ENCODE results near the gene DTWD2. TPM values are rescaled to one million over a fixed set of nuclear protein-coding genes. Genes with fewer than 3 reads are reported as not detected.
"Not testable (repeated sequence)": the region's sequence is repeated elsewhere in the genome, so short reads cannot be mapped to it uniquely, and the experiment has no call there.

Gene DTWD2
- total RNA-seq, 5 donors from 2014 or later (not counting 1 experiment from before 2014, with no cell fraction given) = 3.0 to 4.4 (median 3.2) TPM

DNA sequence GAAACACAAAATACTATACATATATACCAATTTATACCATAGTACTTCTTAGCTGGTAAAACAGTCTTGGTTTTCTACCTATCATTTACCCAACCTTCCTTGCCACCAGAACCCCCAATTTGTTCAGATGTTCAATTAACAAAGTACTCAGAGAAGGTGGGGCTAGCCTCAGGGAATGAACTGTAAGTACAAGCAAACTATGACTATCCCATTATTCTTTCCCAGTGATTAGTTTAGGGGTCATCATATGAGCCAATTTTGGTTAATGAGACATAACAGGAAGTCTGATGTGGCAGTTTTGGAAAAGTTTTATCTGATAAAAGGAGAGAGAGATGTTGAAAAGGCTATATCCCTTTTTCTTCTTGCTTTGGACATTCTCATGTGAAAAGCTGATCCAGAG is 125.8 kb downstream of the DTWD2 start:
- H3K27ac Mint-ChIP-seq = no peak overlapping the region
- no peak for DNase-seq
- Histone ChIP-seq H3K27ac (ENCODE audit: low read length) (no peak overlapping the region), H3K36me3 (ENCODE audit: control insufficient read depth in 2 of 2, extremely low read depth in 1 of 2, insufficient read depth in 1 of 2, low read length in 1 of 2) (no peaks in the 10 kb centered on the region), H3K27me3 (replicated peaks in 1 of 2; ENCODE audit: control insufficient read depth in 2 of 2, extremely low read depth in 1 of 2, insufficient read depth in 2 of 2, low read length in 1 of 2) (no peaks in the 10 kb centered on the region), H3K4me1 (ENCODE audit: control insufficient read depth in 1 of 2, extremely low read depth in 1 of 2, insufficient read depth in 2 of 2, low read length in 2 of 2) (no peaks in the 10 kb centered on the region), H3K9me3 (no peaks in the 10 kb centered on the region), H3K4me3 (ENCODE audit: control insufficient read depth in 1 of 2, extremely low read depth in 1 of 2, low read length in 1 of 2) (no peak overlapping the region)
- peaks cover 0 to 6% (median 3%) of the 10 kb centered on the region in 3 donors for H3K9me3 Mint-ChIP-seq
- no peak overlapping the region for H3K4me3 Mint-ChIP-seq
- no peak for ATAC-seq (replicated peaks in 1 of 4)
- no peaks in the 10 kb centered on the region for H3K4me1 Mint-ChIP-seq
- ChIA-PET POLR2A (no interaction called here), CTCF (no interaction called here)
- peaks cover 22% of the 10 kb centered on the region for H3K36me3 Mint-ChIP-seq
- no peaks in the 10 kb centered on the region for H3K27me3 Mint-ChIP-seq

DNA sequence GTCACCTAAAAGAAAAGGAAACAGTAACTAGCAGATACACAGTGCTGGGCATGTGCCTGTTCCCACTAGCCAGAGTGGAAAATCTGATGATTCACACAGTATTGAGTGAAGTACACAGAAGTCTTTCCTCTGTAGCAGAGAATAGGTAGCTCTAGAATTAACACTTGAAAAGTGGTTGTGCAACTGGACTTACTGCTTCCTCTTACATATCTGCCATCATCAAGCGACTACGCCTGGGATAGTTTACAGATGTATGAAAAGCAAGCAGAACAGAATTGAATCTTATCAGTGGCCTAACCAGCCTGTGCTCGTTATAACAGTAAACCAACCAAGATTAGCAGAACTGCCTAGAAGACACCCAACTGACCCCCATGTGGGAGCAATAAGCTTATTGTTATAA is 130.6 kb downstream of the DTWD2 start:
- POLR2A ChIA-PET = no interaction called here
- no CpG with 5 or more reads among the region's 3 CpGs for WGBS (ENCODE audit: insufficient coverage)

GRCh38 chr5:118854819-118855218 is 133.5 kb downstream of the DTWD2 start:
- ChIA-PET CTCF (no interaction called here), POLR2A (no interaction called here)
- Histone ChIP-seq H3K4me1 (ENCODE audit: control insufficient read depth in 1 of 2, extremely low read depth in 1 of 2, insufficient read depth in 2 of 2, low read length in 2 of 2) (no peaks in the 10 kb centered on the region), H3K27ac (ENCODE audit: low read length) (no peak overlapping the region), H3K36me3 (ENCODE audit: control insufficient read depth in 2 of 2, extremely low read depth in 1 of 2, insufficient read depth in 1 of 2, low read length in 1 of 2) (no peaks in the 10 kb centered on the region), H3K27me3 (replicated peaks in 1 of 2; ENCODE audit: control insufficient read depth in 2 of 2, extremely low read depth in 1 of 2, insufficient read depth in 2 of 2, low read length in 1 of 2) (no peaks in the 10 kb centered on the region), H3K4me3 (ENCODE audit: control insufficient read depth in 1 of 2, extremely low read depth in 1 of 2, low read length in 1 of 2) (no peak overlapping the region), H3K9me3 (no peaks in the 10 kb centered on the region)
- no peak for ATAC-seq (replicated peaks in 1 of 4)
- peaks cover 7 to 19% (median 13%) of the 10 kb centered on the region in 3 donors for H3K9me3 Mint-ChIP-seq
- H3K4me3 Mint-ChIP-seq = no peak overlapping the region
- no peaks in the 10 kb centered on the region for H3K4me1 Mint-ChIP-seq
- H3K27ac Mint-ChIP-seq = no peak overlapping the region
- 74% methylated on average over 3 of the region's 5 CpGs for WGBS (ENCODE audit: insufficient coverage)
- peaks cover 6% of the 10 kb centered on the region for H3K36me3 Mint-ChIP-seq
- no peak for DNase-seq
- no peaks in the 10 kb centered on the region for H3K27me3 Mint-ChIP-seq

More for the DNA sequence above, 130.6 kb downstream of the DTWD2 start:
- H3K36me3 Mint-ChIP-seq = peaks cover 12% of the 10 kb centered on the region
- H3K27me3 Mint-ChIP-seq = no peaks in the 10 kb centered on the region
- Histone ChIP-seq H3K36me3 (ENCODE audit: control insufficient read depth in 2 of 2, extremely low read depth in 1 of 2, insufficient read depth in 1 of 2, low read length in 1 of 2) (no peaks in the 10 kb centered on the region), H3K27ac (ENCODE audit: low read length) (no peak overlapping the region), H3K9me3 (no peaks in the 10 kb centered on the region), H3K4me1 (ENCODE audit: control insufficient read depth in 1 of 2, extremely low read depth in 1 of 2, insufficient read depth in 2 of 2, low read length in 2 of 2) (no peaks in the 10 kb centered on the region), H3K27me3 (replicated peaks in 1 of 2; ENCODE audit: control insufficient read depth in 2 of 2, extremely low read depth in 1 of 2, insufficient read depth in 2 of 2, low read length in 1 of 2) (no peaks in the 10 kb centered on the region), H3K4me3 (ENCODE audit: control insufficient read depth in 1 of 2, extremely low read depth in 1 of 2, low read length in 1 of 2) (no peak overlapping the region)
- no peak overlapping the region for H3K4me3 Mint-ChIP-seq
- peaks cover 3 to 9% (median 5%) of the 10 kb centered on the region in 3 donors for H3K9me3 Mint-ChIP-seq
- H3K27ac Mint-ChIP-seq = no peak overlapping the region
- no peak for ATAC-seq (replicated peaks in 1 of 4)
- no peaks in the 10 kb centered on the region for H3K4me1 Mint-ChIP-seq
- no peak for DNase-seq
- CTCF ChIA-PET = no interaction called here

GRCh38 chr5:118851785-118852184 is 136.6 kb downstream of the DTWD2 start:
- peaks cover 13 to 19% (median 13%) of the 10 kb centered on the region in 3 donors for H3K9me3 Mint-ChIP-seq
- H3K27me3 ChIP-seq (replicated peaks in 1 of 2; ENCODE audit: control insufficient read depth in 2 of 2, extremely low read depth in 1 of 2, insufficient read depth in 2 of 2, low read length in 1 of 2); H3K4me3 Mint-ChIP-seq; POLR2A ChIA-PET; H3K4me1 Mint-ChIP-seq; DNase-seq; CTCF ChIA-PET; H3K27ac Mint-ChIP-seq; H3K4me3 ChIP-seq (ENCODE audit: control insufficient read depth in 1 of 2, extremely low read depth in 1 of 2, low read length in 1 of 2); H3K4me1 ChIP-seq (ENCODE audit: control insufficient read depth in 1 of 2, extremely low read depth in 1 of 2, insufficient read depth in 2 of 2, low read length in 2 of 2); H3K27ac ChIP-seq (ENCODE audit: low read length); H3K9me3 ChIP-seq; H3K36me3 ChIP-seq (ENCODE audit: control insufficient read depth in 2 of 2, extremely low read depth in 1 of 2, insufficient read depth in 1 of 2, low read length in 1 of 2); H3K27me3 Mint-ChIP-seq; ATAC-seq (replicated peaks in 1 of 4): not testable (repeated sequence)
- peaks cover 18% of the 10 kb centered on the region for H3K36me3 Mint-ChIP-seq
- WGBS (ENCODE audit: insufficient coverage) = 80% methylated on average over 1 of the region's 4 CpGs

DNA sequence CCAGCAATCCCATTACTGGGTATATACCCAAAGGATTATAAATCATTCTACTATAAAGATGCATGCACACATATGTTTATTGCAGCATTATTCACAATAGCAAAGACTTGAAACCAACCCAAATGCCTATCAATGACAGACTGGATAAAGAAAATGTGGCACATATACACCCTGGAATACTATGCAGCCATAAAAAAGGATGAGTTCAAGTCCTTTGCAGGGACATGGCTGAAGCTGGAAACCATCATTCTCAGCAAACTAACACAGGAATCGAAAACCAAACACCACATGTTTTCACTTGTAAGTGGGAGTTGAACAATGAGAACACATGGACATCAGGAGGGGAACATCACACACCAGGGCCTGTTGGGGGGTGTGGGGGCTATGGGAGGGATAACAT is 138.8 kb downstream of the DTWD2 start:
- H3K9me3 ChIP-seq = not testable (repeated sequence)
- H3K36me3 Mint-ChIP-seq = peaks cover 34% of the 10 kb centered on the region

DNA sequence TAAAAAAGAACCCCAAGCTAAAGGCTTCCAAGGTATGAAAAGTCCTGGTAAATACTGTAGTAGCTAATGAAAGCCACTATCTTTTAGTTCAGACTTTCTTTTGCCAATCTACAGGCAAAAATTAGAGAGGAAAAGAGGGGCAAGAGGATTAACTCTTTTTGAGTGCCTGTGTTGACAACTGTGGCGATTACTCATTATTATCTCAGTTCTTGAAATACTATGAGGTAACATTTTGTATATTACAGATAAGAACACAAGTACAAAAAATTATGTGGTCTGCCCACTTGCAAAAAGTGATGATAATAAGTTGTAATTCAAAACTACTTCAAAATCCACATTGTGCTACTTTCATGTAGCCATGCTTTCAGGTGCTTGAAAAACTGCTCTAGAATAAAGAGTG is 144.0 kb downstream of the DTWD2 start:
- no peaks in the 10 kb centered on the region for H3K27me3 Mint-ChIP-seq
- no peak overlapping the region for H3K4me3 Mint-ChIP-seq
- WGBS (ENCODE audit: insufficient coverage) = no CpG with 5 or more reads among the region's 1 CpG
- H3K27me3 ChIP-seq (replicated peaks in 1 of 2; ENCODE audit: control insufficient read depth in 2 of 2, extremely low read depth in 1 of 2, insufficient read depth in 2 of 2, low read length in 1 of 2) = no peaks in the 10 kb centered on the region
- H3K36me3 ChIP-seq (ENCODE audit: control insufficient read depth in 2 of 2, extremely low read depth in 1 of 2, insufficient read depth in 1 of 2, low read length in 1 of 2) = no peaks in the 10 kb centered on the region
- no peaks in the 10 kb centered on the region for H3K4me1 ChIP-seq (ENCODE audit: control insufficient read depth in 1 of 2, extremely low read depth in 1 of 2, insufficient read depth in 2 of 2, low read length in 2 of 2)
- no peak overlapping the region for H3K27ac ChIP-seq (ENCODE audit: low read length)
- DNase-seq = no peak
- ATAC-seq (replicated peaks in 1 of 4) = no peak
- peaks cover 0 to 6% (median 0%) of the 10 kb centered on the region in 3 donors for H3K9me3 Mint-ChIP-seq
- ChIA-PET CTCF (no interaction called here), POLR2A (no interaction called here)
- H3K4me3 ChIP-seq (ENCODE audit: control insufficient read depth in 1 of 2, extremely low read depth in 1 of 2, low read length in 1 of 2) = no peak overlapping the region
- H3K27ac Mint-ChIP-seq = no peak overlapping the region
- no peaks in the 10 kb centered on the region for H3K9me3 ChIP-seq
- H3K4me1 Mint-ChIP-seq = peaks cover 0 to 5% (median 0%) of the 10 kb centered on the region in 3 donors
- H3K36me3 Mint-ChIP-seq = peaks cover 37% of the 10 kb centered on the region

More for the DNA sequence above, 138.8 kb downstream of the DTWD2 start:
- H3K27me3 Mint-ChIP-seq; H3K4me1 ChIP-seq (ENCODE audit: control insufficient read depth in 1 of 2, extremely low read depth in 1 of 2, insufficient read depth in 2 of 2, low read length in 2 of 2); DNase-seq; POLR2A ChIA-PET; H3K4me3 ChIP-seq (ENCODE audit: control insufficient read depth in 1 of 2, extremely low read depth in 1 of 2, low read length in 1 of 2); ATAC-seq (replicated peaks in 1 of 4); H3K27me3 ChIP-seq (replicated peaks in 1 of 2; ENCODE audit: control insufficient read depth in 2 of 2, extremely low read depth in 1 of 2, insufficient read depth in 2 of 2, low read length in 1 of 2); H3K27ac Mint-ChIP-seq; CTCF ChIA-PET; H3K27ac ChIP-seq (ENCODE audit: low read length); H3K4me1 Mint-ChIP-seq; H3K36me3 ChIP-seq (ENCODE audit: control insufficient read depth in 2 of 2, extremely low read depth in 1 of 2, insufficient read depth in 1 of 2, low read length in 1 of 2); H3K4me3 Mint-ChIP-seq: not testable (repeated sequence)
- peaks cover 13 to 19% (median 13%) of the 10 kb centered on the region in 3 donors for H3K9me3 Mint-ChIP-seq
- no CpG with 5 or more reads among the region's 1 CpG for WGBS (ENCODE audit: insufficient coverage)

GRCh38 chr5:118834710-118835109 is 153.6 kb downstream of the DTWD2 start:
- no peak overlapping the region for H3K4me3 ChIP-seq (ENCODE audit: control insufficient read depth in 1 of 2, extremely low read depth in 1 of 2, low read length in 1 of 2)
- H3K36me3 ChIP-seq (ENCODE audit: control insufficient read depth in 2 of 2, extremely low read depth in 1 of 2, insufficient read depth in 1 of 2, low read length in 1 of 2) = no peaks in the 10 kb centered on the region
- H3K4me1 ChIP-seq (ENCODE audit: control insufficient read depth in 1 of 2, extremely low read depth in 1 of 2, insufficient read depth in 2 of 2, low read length in 2 of 2) = no peaks in the 10 kb centered on the region
- H3K36me3 Mint-ChIP-seq = peaks cover 23% of the 10 kb centered on the region
- no peak overlapping the region for H3K27ac Mint-ChIP-seq
- H3K4me3 Mint-ChIP-seq = no peak overlapping the region
- no peak overlapping the region for H3K27ac ChIP-seq (ENCODE audit: low read length)
- H3K4me1 Mint-ChIP-seq = no peaks in the 10 kb centered on the region
- ATAC-seq (replicated peaks in 1 of 4) (no peak), DNase-seq (no peak)
- peaks cover 0 to 4% (median 0%) of the 10 kb centered on the region in 3 donors for H3K9me3 Mint-ChIP-seq
- H3K27me3 ChIP-seq (replicated peaks in 1 of 2; ENCODE audit: control insufficient read depth in 2 of 2, extremely low read depth in 1 of 2, insufficient read depth in 2 of 2, low read length in 1 of 2) = no peaks in the 10 kb centered on the region
- POLR2A ChIA-PET = no interaction called here
- CTCF ChIA-PET = no interaction called here
- H3K9me3 ChIP-seq = no peaks in the 10 kb centered on the region
- H3K27me3 Mint-ChIP-seq = no peaks in the 10 kb centered on the region
- no CpG with 5 or more reads among the region's 1 CpG for WGBS (ENCODE audit: insufficient coverage)

All from T-cell (primary cell).